HepG2 (cell line): ENCODE results near the gene PPIP5K1. TPM values are rescaled to one million over a fixed set of nuclear protein-coding genes. Genes with fewer than 3 reads are reported as not detected.

ENCODE experiments used
- ATAC-seq: fragments of 200-7000 bp; cut with Tn5 transposase; 3 replicates; pipeline ENCODE4 v1.9.1; 2020; ENCODE audit warnings: mild to moderate bottlenecking, moderate library complexity
- BruUV-seq: library from RNA; stranded (reverse); fragments of 400-500 nt; replicated peaks from 2 replicates; lab custom pipeline; 2021; lab: Mats Ljungman, UMichigan
- CTCF ChIA-PET: fragments of 300-600 bp; formaldehyde crosslinking; extraction: SDS; loops from one replicate; lab custom pipeline; 2021; ENCODE audit warnings: low total read pairs, inconsistent platforms, low intra/inter-chr PET ratio; lab: Yijun Ruan, JAX
- POLR2A ChIA-PET: fragments of 350-600 bp; sonication (Branson Sonifier 250); formaldehyde crosslinking; loops from one replicate; lab custom pipeline; 2020; ENCODE audit warnings: antibody characterized with exemption, inconsistent platforms; lab: Yijun Ruan, JAX
- DNase-seq: peaks from one replicate; pipeline ENCODE4 v3.0.0-alpha.2; 2015; ENCODE audit warnings: low spot score
- FAIRE-seq: peaks from 3 replicates; lab custom pipeline; 2011; peaks lifted over from hg19 to GRCh38; lab: Jason Lieb, UNC
- H2AFZ ChIP-seq: one replicate; pipeline ENCODE4 v1.6.1; 2011; ENCODE audit warnings: low read length, inconsistent platforms
- H3K27ac ChIP-seq: fragments of 300-600 bp; 3 replicates; pipeline ENCODE4 v1.8.0; 2011; ENCODE audit warnings: mixed run types, mild to moderate bottlenecking, mixed read lengths, low read length, inconsistent platforms; ENCODE audit not compliant: insufficient read depth; ENCODE audit errors: extremely low read length
- H3K27me3 ChIP-seq, 2 experiments: fragments of 200-600 bp in 1 of 2; 2 replicates in 1 of 2; 3 replicates in 1 of 2; pipeline versions ENCODE4 v1.6.0 to v1.8.0; 2011; ENCODE audit warnings: low read length in 2 of 2, mild to moderate bottlenecking in 2 of 2, moderate library complexity in 2 of 2, inconsistent platforms in 1 of 2; ENCODE audit not compliant: insufficient read depth in 2 of 2, control insufficient read depth in 1 of 2
- H3K36me3 ChIP-seq, 2 experiments: fragments of 200-600 bp in 1 of 2; replicated peaks in 1 of 2; 2 replicates in 1 of 2; 3 replicates in 1 of 2; pipeline versions ENCODE4 v1.5.1 to v1.8.0; 2011; ENCODE audit warnings: low read length in 2 of 2, inconsistent platforms in 1 of 2; ENCODE audit not compliant: insufficient read depth in 2 of 2, control insufficient read depth in 1 of 2
- H3K4me1 ChIP-seq: 2 replicates; pipeline ENCODE4 v1.5.1; 2012; ENCODE audit warnings: low read length, inconsistent platforms; ENCODE audit not compliant: insufficient read depth
- H3K4me2 ChIP-seq: 2 replicates; pipeline ENCODE4 v1.6.0; 2011; ENCODE audit warnings: low read depth, low read length, inconsistent platforms
- H3K4me3 ChIP-seq, 3 experiments: fragments of 200-600 bp in 1 of 3; sonication (generic), shearing (Covaris generic) in 1 of 3; replicated peaks in 1 of 3; 2 replicates each; pipeline ENCODE4 v1.5.1; 2011 to 2016; ENCODE audit warnings: low read length in 3 of 3, inconsistent platforms in 2 of 3, low read depth in 2 of 3, mild to moderate bottlenecking in 2 of 3, control low read depth in 1 of 3, mixed read lengths in 1 of 3; ENCODE audit not compliant: insufficient read depth in 1 of 3
- H3K79me2 ChIP-seq: one replicate; pipeline ENCODE4 v1.6.1; 2011; ENCODE audit warnings: low read length, inconsistent platforms; ENCODE audit not compliant: insufficient read depth
- H3K9ac ChIP-seq: 2 replicates; pipeline ENCODE4 v1.6.0; 2011; ENCODE audit warnings: mild to moderate bottlenecking, low read depth, low read length, inconsistent platforms; ENCODE audit not compliant: insufficient read depth
- H3K9me3 ChIP-seq: 2 replicates; pipeline ENCODE4 v1.5.1; 2012; ENCODE audit warnings: mild to moderate bottlenecking, low read length
- H4K20me1 ChIP-seq: 2 replicates; pipeline ENCODE4 v1.6.0; 2011; ENCODE audit warnings: inconsistent platforms, mild to moderate bottlenecking, low read length, moderate library complexity; ENCODE audit not compliant: insufficient read depth
- ARID2 ChIP-seq: sonication (generic); formaldehyde crosslinking; IDR thresholded peaks from 2 replicates; pipeline ENCODE4 v1.8.1; 2022; ENCODE audit warnings: mild to moderate bottlenecking, missing genetic modification reagents, borderline replicate concordance
- ATRX ChIP-seq: sonication (generic); formaldehyde crosslinking; IDR thresholded peaks from 2 replicates; pipeline ENCODE4 v1.4.0; 2020; ENCODE audit warnings: missing genetic modification reagents, borderline replicate concordance
- PHF5A ChIP-seq: IDR thresholded peaks from one replicate; pipeline ENCODE4 v1.6.1; 2018; ENCODE audit warnings: low read depth, missing genetic modification reagents; ENCODE audit not compliant: unreplicated experiment
- SALL2 ChIP-seq: sonication (generic); formaldehyde crosslinking; IDR thresholded peaks from 2 replicates; pipeline ENCODE4 v1.8.1; 2023; ENCODE audit warnings: mild to moderate bottlenecking, missing genetic modification reagents, inconsistent platforms
- SMARCC2 ChIP-seq: fragments of 450-650 bp; IDR thresholded peaks from 2 replicates; pipeline ENCODE4 v1.6.1; 2017; ENCODE audit warnings: antibody characterized with exemption, mild to moderate bottlenecking
- TGIF2 ChIP-seq: IDR thresholded peaks from 2 replicates; pipeline ENCODE4 v1.6.1; 2016; ENCODE audit warnings: control low read depth, missing compliant biosample characterization
- ZNF235 ChIP-seq: sonication (generic); formaldehyde crosslinking; IDR thresholded peaks from 2 replicates; pipeline ENCODE4 v1.8.1; 2023; ENCODE audit warnings: mild to moderate bottlenecking, missing genetic modification reagents, borderline replicate concordance
- ZNF788 ChIP-seq: sonication (generic); formaldehyde crosslinking; IDR thresholded peaks from 2 replicates; pipeline ENCODE4 v1.5.0; 2020; ENCODE audit warnings: mild to moderate bottlenecking, missing genetic modification reagents, borderline replicate concordance
- WGBS: methylation state at CpG from one replicate; pipeline ENCODE4 v1.1.6; 2017; ENCODE audit warnings: low lambda C conversion rate; 5-methylcytosine and 5-hydroxymethylcytosine counted together
- in situ Hi-C: cut with HindIII; loops from 2 replicates; pipeline ENCODE4 v1.10.0; 2017; ENCODE audit warnings: low pct_unique_long_range_greater_than_20kb; ENCODE audit not compliant: extremely low pct_ligation_motif_present
- intact Hi-C: fragments of 100-400 bp; cut with micrococcal nuclease; formaldehyde crosslinking; loops from one replicate; pipeline ENCODE4 v1.10.0; 2022; ENCODE audit not compliant: unreplicated experiment
- polyA plus RNA-seq, 8 experiments: library from polyadenylated mRNA; depleted of rRNA in 3 of 8; stranded (reverse) in 7 of 8; unstranded in 1 of 8; fragments of >200 nt; fragmentation: Illumina TruSeq in 4 of 8; extraction: Trizol in 4 of 8; gene quantifications; 2 replicates each; pipeline versions ENCODE4 v1.2.1 to v1.2.3, GENCODE V29; 2011 to 2016; ENCODE audit warnings: low read depth in 4 of 8, missing spikeins in 1 of 8, mixed read lengths in 1 of 8; ENCODE audit not compliant: insufficient read depth in 1 of 8
- total RNA-seq, 5 experiments: library from RNA; depleted of rRNA; stranded (reverse); fragments of >200 nt; fragmentation: Illumina TruSeq; extraction: Trizol; gene quantifications; 2 replicates each; pipeline ENCODE4 v1.2.3, GENCODE V29; 2016; ENCODE audit warnings: low read depth in 1 of 5
- TF ChIP-seq, protein P1 (sequence below): IDR thresholded peaks from 2 replicates; pipeline ENCODE4 v1.6.1; 2012; ENCODE audit warnings: low read depth, low read length, improper control_type of control experiment
- TF ChIP-seq, protein P2 (sequence below): sonication (generic); formaldehyde crosslinking; IDR thresholded peaks from 2 replicates; pipeline ENCODE4 v1.9.0; 2021; ENCODE audit warnings: missing genetic modification reagents, borderline replicate concordance

PPIP5K1 gene
- total and polyA plus RNA-seq, 2 of the 13 experiments (the other 11 are each of a cell fraction or from before 2014, with no cell fraction given), result 9.9 to 10.9 TPM

DNA sequence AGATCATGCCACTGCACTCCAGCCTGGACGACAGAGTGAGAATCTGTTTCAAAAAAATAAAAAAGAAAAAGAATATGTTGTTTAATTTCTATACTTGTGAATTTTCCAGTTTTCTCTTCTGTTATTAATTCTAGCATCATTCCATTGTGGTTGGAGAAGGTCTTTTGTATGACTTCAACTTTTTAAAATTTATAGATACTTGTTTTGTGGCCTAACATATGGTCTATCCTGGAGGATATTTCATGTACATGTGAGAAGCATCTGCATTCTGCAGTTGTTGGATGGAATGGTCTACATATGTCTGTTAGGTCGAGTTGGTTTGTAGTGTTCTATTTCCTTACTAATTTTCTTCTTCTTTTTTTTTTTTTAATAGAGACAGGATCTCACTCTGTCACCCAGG is 37.0 kb downstream of the PPIP5K1 start (continued):
- TF ChIP-seq, protein P1, sequence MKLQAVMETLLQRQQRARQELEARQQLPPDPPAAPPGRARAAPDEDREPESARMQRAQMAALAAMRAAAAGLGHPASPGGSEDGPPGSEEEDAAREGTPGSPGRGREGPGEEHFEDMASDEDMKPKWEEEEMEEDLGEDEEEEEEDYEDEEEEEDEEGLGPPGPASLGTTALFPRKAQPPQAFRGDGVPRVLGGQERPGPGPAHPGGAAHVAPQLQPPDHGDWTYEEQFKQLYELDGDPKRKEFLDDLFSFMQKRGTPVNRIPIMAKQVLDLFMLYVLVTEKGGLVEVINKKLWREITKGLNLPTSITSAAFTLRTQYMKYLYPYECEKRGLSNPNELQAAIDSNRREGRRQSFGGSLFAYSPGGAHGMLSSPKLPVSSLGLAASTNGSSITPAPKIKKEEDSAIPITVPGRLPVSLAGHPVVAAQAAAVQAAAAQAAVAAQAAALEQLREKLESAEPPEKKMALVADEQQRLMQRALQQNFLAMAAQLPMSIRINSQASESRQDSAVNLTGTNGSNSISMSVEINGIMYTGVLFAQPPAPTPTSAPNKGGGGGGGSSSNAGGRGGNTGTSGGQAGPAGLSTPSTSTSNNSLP, result no peak
- TF ChIP-seq SMARCC2 (no peak), ZNF788 (CRISPR knock-in tag) (no peak), ZNF235 (CRISPR knock-in tag) (no peak), SALL2 (no peak), ATRX (CRISPR knock-in tag) (no peak), TGIF2 (CRISPR knock-in tag) (no peak), PHF5A (no peak)
- TF ChIP-seq, protein P2, sequence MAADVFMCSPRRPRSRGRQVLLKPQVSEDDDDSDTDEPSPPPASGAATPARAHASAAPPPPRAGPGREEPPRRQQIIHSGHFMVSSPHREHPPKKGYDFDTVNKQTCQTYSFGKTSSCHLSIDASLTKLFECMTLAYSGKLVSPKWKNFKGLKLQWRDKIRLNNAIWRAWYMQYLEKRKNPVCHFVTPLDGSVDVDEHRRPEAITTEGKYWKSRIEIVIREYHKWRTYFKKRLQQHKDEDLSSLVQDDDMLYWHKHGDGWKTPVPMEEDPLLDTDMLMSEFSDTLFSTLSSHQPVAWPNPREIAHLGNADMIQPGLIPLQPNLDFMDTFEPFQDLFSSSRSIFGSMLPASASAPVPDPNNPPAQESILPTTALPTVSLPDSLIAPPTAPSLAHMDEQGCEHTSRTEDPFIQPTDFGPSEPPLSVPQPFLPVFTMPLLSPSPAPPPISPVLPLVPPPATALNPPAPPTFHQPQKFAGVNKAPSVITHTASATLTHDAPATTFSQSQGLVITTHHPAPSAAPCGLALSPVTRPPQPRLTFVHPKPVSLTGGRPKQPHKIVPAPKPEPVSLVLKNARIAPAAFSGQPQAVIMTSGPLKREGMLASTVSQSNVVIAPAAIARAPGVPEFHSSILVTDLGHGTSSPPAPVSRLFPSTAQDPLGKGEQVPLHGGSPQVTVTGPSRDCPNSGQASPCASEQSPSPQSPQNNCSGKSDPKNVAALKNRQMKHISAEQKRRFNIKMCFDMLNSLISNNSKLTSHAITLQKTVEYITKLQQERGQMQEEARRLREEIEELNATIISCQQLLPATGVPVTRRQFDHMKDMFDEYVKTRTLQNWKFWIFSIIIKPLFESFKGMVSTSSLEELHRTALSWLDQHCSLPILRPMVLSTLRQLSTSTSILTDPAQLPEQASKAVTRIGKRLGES (CRISPR knock-in tag), result no peak

DNA sequence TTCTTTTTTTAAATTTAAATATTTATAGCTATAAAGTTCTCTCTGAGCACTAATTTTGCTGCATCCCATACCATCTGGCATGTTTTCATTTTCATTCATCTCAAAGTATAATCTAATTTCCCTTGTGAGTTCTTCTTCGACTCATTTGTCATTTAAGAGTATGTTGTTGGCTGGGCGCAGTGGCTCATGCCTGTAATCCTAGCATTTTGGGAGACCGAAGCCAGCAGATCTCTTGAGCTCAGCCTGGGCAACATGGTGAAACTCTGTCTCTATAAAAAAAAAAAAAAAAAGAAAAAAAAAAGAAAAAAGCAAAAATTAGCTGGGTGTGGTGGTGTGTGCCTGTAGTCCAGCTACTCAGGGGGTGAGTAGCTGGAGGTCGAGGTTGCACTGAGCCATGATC is 37.8 kb downstream of the PPIP5K1 start:
- H3K4me1 ChIP-seq, result no peaks in the 10 kb centered on the region
- DNase-seq, result no peak
- intact Hi-C loops, result no loop called here
- H3K27ac ChIP-seq, result no peak overlapping the region
- no peaks in the 10 kb centered on the region for H3K27me3 ChIP-seq
- 93% methylated on average over 4 of the region's 4 CpGs for WGBS
- no peak overlapping the region for H2AFZ ChIP-seq
- H3K36me3 ChIP-seq, result no peaks in the 10 kb centered on the region
- in situ Hi-C loops, result no loop called here
- no peak for TF ChIP-seq ARID2
- TF ChIP-seq, all 625 proteins: peak for 0
- Histone ChIP-seq H3K79me2 (no peaks in the 10 kb centered on the region), H3K9me3 (no peaks in the 10 kb centered on the region), H3K4me2 (no peak overlapping the region), H3K4me3 (no peak overlapping the region), H4K20me1 (no peaks in the 10 kb centered on the region), H3K9ac (no peak overlapping the region)
- no TSS peak for BruUV-seq
- ChIA-PET CTCF (no interaction called here), POLR2A (no interaction called here)
- FAIRE-seq, result no peak
- no peak for ATAC-seq
